ENCODE measurements around the gene KRTAP5-5.
"Not testable (repeated sequence)": the region's sequence is repeated elsewhere in the genome, so short reads cannot be mapped to it uniquely, and the experiment has no call there.

KRTAP5-5 gene

DNA sequence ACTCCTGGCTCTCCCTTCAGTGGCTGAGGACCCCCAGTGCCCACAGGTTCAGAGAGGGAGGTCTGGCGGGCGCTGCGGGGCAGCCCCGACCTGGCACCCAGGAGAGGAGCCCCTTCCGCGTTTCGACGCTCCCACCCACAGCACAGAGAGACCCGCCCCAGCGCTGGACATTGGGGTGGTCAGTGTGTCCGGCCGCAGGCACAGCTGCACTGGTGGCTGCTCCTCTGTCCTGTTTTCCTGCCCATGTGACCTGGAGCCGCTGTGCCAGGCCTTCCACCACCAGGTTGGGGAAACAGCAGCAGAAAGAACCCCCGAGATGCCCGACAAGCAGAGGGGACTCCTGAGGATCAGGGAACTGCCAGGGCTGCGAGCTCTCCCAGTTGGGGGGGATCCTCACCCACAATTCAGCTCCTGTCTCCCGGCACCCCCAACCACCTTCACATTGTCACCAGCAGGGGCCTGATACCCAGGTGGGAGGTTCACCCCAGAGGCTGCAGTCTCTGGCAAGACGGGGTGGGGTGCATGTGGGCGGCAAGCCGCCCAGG, 13.6 kb downstream of the KRTAP5-5 start:
- no peak for DNase-seq

DNA sequence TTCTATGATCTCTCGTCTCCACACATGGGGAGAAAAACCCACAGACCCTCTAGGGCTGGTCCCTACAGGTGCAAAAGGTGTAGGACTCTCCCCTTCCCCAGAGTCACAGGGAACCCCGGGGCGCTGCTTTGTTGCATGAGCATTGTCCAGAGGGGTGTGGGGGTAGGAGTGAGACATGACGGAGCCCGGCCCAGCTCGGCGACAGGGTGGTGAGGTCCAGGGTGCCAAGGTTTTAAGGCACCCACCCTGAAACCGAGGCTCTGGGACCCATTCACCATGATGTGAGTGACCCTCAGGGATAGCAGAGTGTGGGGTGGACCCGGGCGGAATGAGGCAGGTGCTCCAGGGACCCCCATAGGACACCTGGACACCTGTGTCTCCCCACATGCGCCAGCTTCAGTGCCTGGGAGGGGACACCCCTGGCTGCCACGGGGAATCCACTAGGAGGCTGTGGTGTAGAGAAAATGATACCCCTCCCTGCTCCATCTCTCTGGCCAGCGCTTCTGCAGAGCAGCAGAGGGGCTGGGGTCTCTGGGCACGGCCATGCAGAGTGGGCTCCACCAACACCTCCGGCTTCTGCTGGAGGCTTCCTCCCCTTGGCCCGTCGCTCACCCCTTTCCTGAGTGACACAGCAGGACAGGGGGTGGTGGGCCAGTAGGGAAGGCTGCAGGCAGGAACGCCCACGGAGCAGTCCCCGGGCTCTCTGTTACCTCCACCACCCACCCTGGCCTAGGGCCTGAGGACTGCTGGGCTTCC, 15.2 kb downstream of the KRTAP5-5 start:
- no peak for DNase-seq

DNA sequence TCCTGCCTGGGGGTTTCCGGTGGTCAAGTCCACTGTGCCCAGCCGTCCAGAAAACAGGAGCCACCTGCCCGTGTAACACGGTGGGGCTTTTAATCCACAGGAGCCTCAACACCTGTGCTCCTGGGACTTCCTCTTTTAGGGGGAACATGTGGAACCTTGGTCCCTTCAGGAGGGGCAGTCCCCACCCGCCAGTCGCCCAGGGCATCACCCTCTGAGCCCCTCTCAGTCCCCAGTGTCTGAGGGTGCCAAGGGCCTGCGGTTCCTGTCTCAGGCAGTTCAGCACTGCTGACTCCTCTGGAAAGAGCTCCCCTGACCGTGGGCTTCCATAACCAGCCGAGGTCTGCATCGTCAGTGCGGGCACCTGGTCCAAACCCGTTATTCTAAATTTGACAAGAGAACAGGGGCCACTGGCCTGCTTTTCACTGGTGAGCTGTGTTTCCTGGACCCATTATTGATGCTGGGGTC, 15.8 kb downstream of the KRTAP5-5 start:
- DNase-seq: no peak

DNA sequence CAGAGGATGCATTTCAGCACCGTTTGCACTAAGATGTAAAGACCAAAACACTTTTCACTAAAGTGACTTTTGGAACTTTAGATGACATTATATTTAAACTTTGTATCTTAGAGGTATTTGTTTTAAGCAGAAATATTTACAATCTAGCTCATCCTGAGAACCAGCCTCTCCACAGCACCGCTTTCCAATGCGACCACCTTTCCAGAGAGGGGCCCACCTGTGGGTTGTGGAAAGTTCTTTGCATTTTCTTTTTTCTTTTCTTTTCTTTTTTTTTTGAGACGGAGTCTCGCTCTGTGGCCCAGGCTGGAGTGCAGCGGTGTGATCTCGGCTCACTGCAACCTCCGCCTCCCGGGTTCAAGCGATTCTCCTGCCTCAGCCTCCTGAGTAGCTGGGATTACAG, 17.0 kb downstream of the KRTAP5-5 start:
- not testable (repeated sequence) for DNase-seq

DNA sequence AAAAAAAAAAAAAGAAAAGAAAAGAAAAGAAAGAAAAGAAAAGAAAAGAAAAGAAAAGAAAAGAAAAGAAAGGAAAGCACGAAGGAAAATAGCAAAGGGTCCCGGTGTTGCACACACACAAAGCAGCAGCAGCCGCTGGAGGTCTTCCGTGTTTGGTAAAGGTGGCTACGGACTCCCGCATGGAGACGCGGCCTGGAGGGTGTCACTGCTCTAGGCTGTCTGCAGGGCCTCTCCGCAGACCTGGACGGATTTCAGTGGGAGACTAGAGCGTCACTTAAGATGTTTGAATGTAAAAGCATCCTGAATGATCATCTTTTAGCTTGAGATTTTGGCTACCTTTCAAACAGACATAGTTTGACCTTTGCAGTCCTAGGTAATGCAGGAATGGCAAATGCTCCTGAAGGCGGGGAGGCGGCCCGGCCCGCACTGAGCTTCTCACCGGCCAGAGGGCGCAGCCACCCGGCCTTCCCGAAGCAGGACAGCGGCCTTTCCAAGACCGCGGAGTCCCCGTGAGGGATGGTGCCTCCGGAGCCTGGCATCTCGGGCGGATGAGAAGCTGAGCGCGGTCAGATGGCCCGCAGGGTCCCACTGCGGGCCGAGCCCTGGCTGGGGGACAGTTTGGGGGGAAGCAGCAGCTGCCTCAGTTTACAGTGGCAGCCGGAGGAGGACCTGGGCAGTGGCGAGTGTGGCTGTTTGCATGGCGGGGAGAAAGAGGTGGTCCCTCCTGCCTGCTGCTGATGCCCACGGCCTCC, 18.5 kb downstream of the KRTAP5-5 start:
- no peak for DNase-seq

DNA sequence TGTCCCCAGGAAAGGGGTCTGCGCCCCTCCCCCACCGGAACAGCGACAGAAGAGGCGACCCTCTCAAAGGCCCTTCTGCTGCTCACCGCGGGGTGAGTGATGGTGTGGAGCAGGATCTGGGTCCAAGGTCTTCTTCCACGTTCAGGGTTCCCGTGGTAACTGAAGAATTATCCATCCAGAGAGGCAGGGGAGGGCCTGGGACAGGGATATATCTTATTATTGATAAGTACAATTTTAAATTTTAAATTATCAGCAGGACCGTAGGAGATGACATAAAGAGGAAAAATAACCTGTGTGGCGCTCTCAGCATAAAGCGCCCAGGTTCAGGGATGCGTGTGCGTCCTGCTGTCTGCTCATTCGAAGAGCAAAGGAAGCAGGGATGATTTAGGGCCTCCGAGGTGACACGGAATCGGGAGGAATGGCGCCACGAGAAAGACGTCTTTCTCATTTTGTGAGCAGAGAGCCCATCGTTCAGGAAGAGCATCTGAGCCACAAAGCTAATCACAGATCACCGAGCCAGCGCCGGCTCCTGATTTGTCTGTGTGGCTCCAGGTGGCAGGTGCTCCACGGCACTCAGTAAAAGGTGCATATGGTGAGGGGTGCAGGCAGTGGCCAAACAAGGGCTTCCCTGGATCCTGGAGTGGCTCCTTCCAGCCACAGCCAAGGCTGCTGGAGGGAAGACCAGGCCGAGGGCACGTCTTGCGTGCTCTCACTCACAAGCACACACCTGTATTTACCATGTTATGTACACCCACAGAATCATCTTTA, 19.3 kb downstream of the KRTAP5-5 start:
- no peak for DNase-seq

DNA sequence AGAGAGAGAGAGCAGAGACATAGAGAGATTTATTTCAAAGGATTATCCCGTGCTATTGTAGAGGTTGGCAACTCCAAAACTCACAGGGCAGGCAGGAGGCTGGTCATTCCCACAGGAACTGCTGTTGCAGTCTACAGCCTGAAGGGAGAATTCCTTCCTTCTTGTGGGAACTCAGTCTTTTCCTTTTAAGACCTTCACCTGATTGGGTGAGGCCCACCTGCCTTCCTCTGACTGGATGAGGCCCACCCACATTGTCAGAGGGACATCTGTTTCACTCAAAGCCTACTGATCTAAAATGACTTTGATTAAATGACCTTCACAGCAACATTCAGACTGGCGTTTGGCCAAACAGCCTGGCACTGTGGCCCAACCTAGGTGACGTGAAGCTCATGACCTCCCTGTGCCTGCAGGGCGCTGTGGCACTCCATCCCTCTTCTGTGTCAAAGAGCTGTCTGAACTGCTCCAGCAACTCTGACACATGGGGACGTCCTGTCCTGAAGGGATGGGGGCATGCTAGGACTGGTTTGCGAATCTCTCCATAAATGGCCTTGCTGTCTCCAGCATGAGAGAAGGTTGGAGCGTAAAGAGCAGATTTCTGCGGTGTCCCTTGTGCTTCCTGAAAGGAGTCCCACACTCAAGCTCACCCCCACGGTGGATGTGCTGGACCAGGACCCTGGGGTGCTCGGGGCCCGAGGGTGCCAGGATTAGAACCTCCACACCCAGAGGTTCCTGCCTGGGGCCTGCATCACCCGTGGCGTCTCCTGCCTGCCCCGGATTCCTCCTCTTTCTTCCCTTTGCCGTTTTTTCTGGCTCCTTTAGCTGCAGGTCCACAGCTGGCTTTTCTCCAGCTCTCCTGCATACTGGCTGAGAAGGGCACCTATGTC, 20.7 kb downstream of the KRTAP5-5 start:
- no peak for DNase-seq

DNA sequence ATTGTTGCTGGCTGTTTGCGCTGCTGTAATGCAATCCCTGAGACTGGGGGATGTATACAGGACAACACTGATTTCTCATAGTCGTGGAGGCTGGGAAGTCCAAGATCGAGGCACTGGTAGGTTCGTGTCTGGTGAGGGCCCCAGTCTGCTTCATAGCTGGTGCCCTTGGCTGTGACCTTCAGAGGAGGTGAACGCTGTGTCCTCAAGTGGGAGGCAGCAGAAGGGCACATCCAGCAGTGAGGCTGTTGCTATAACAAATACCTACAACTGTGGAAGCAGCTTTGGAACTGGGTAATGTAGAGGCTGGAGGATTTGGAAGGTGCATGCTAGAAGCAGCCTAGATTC, 21.3 kb downstream of the KRTAP5-5 start:
- DNase-seq: no peak

DNA sequence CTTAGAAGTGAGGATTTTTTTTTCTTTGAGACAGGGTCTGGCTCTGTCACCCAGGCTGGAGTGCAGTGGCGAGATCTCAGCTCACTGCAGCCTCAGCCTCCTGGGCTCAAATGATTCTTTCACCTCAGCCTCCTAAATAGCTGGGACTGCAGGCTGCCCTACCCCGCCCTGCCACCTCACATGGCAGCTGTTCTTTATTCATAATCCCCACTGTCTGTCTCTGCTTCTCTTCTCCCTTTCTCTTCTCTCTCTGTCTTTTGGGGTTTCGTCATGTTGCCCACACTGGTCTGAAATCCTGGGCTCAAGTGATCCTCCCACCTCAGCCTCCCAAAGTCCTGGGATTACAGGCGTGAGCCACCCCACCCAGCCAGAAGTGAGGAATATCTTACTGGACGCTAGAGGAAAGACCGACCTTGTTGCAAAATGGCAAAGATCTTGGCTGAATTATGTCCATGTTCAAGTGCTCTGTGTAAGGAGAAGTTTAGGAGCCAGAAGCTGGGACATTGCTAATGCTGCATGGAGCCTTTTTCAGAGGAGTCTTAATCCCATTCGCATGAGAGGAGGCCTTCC, 21.9 kb downstream of the KRTAP5-5 start:
- no peak for DNase-seq

DNA sequence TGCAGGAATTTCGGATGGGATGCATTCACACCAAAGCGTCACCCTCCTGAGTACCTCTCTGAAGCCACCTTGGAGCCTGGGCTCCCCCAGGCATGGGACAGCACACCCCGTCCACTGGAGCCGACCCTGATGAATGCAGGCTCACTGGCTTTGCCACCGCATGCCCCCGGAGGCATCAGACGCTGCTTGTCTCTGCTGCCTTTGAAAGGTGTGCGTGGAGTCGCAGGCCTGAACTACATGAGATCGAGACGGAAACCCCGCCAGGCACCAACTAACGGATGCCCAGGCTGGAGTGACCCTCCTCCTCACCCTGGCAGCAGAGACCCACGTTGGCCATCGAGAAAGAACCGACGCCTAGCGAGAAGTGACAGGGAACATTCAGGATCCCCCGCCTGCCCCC, 22.5 kb downstream of the KRTAP5-5 start:
- no peak for DNase-seq

DNA sequence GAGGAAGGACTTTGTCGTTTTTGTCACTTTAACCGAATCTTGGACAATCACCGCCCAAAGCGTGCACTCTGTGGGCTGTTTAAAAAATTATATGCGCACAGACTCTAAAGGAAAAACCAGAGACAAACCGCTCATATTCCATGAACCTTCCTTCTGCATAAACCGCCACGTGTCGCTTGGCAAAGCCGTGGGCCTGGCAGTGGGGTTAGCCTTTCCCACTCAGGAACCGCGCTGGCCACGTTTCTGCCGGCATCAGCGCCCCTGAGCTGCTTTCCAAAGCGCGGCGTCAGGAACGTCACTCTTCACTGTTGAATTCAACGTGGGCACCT, 22.8 kb downstream of the KRTAP5-5 start:
- no peak for DNase-seq

DNA sequence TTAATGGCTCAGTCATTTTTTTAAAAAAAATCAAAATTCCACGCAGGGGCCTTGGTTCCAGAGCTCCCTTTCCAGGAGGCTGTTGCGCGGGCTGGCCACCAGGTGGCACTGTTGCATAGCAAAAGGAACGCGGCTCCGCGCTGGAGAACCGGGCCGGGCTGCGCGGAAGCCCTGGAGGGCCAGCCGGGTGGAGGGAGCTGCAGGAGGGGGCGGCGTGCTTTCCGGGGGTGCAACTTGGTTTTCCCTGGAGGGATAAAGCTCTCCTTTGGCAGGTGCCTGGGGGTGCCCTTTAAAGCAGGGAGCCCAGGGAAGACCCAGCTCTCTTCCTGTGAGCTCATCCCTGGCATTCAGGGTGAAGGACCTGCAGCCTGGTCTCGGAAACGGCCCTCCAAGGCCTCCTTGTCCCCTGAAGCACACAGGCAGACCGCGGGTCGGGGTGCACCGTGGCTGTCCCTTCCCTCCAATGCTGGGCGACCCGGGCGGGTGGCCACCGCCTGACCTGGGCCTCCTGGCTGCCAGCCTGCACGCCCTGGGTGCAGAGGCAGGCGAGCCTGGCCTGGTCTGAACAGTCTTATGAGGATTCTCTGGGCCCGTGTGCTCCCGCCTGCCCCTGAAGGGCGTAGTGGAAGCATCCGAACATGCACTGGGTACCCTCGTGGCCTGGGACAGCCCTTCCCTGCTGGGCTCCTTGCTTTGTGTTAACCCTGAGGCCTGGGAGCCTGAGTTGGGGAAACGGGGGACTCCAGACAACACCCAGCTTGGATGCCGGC, 23.4 kb downstream of the KRTAP5-5 start:
- peak; percentile 27 for DNase-seq

DNA sequence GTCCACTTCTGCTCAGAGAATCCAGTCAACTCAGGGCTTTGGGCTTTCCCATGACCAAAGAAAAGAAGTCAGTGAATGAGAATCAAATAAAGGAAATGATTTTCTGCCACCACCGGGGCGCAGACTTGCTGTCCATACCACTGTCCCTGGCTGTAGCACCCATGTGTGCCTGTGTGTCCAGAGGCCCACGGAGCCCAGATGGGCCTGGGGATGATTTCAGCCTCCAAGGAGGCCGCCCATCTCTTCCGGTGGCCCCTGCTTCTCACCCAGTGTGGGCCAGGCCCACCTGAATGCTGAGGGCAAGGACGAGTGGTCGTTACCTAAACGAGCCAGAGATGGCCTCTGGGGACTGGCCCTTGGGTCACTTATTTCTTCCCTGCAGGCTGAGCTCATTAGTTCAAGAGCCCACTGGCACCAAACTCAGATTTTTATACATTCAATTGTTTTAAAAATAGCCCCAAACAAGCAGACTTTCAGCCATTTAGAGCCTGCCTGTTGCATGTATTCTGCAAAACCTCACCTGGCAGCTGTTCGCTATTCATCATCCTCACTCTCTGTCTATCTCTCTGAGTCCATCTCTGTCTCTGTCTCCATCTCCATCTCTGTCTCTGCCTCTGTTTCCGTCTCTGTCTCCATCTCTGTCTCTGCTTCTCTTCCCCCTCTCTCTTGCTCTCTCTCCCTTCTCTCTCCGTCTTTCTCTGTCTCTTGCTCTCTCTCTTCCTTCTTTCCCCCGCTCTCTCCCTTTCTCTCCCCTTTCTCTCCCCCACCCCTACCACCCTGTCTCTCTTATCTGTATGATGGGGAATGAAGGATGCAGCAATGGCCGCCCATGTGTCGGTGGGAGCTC, 24.2 kb downstream of the KRTAP5-5 start:
- DNase-seq: no peak

DNA sequence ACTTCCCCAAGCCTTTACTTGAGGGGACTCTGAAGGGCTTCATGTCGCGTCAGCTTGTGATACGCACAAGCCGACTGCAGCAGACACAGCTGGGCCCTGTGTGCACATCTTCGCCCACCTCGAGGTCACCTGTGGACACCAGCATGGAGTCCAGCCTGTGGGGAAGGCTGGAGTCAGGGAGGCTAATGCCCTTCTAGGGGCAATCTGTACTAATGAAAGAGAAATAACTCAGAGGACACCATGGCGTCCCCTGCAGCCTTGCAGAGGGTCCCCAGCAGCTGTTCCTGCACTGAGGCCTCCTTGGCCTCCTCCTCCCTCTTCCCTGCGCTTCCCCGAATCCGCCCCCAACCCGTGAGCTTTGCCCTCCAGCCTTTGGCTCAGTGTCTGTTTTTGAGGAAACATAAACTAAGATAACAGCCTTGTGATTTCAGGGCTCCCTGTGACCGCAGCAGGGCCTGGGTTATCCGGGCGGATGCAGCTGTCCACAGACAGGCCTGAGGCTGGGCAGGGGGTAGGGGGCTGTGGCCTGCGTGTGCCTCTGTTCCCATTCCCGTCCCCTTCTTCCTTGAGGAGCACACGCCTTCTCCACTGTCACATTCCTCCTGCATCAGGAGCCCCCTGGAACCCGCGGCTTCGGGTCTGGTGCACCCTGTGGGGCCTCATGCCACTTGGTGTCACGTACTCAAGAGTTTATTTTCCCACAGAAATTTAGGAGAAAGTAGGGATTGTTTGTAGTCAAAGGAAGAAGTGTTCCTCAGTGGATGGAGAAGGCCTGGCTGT, 25.0 kb downstream of the KRTAP5-5 start:
- DNase-seq: no peak

DNA sequence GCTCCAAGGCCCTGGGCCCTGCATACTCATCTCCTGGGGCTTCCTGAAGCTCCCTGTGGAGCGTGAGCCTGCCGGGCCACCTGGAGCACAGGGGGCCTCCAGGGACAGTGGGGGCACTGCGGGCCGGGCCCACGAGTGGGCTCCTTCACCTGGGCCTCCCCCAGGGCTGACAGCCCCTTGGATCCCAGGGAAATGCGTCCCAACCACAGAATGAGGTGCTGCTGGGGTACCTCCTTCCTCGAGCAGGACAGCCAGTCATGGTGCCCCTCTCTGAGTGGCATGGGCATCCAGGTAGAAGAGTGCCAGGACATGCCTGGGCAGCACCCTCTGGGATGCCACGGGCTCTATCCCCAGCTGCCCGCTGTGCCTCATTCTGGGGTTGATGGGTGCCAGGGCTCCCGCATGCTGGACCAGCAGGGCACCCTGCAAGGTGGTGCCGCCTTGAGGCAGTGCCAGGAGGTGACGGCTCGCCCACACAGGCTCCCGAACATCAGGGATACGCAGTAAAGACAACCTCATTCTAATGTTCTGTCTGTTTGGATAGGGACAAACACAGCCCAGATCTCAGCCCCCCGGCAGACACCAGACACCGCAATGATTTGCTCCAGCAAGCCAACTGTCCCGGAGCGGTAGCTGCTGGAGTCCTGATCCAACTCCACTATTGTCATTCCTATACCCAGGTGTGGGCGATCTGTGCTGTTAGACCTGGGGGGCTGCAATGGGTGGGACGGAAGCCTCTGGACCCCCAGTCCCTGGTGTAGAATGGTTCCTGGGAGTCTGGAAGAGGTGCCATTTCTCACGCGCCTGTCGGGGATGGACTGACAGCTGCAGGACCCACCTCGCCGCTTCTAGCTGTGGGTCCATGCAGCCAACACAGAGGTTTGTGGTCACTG, 25.8 kb downstream of the KRTAP5-5 start:
- no peak for DNase-seq

DNA sequence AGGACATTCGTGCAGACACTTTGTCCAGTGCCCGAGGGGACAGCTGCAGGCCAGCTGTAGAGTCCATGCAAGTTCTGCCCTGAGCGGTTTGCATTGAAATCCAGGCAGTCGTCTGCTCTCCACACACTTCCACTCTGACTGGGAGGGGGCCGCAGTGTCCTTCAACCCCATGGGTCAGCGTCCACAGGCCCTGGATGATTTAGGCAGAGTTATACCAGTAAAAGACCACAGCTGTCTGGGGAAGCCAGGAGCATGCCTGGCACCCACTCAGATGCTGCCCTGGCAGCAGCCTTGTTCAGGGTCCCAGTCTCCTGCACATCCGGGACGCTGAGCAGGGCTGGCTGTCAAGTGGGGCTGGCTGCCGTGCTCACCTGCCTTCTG, 26.5 kb downstream of the KRTAP5-5 start:
- no peak for DNase-seq

DNA sequence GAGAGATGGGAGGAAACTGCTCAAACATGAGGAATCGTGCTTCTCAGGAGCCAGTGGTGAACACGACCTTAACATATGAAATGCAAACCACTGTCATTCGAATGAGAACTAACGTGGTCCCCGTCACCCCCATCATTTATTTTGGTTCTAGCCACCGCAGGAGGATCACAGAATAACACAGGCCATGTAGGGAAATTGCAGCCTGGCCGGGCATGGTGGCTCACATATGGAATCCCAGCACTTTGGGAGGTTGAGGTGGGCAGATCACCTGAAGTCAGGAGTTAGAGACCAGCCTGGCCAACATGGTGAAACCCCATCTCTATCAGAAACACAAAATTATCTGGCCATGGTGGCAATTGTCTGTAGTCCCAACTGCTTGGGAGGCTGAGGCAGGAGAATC, 27.1 kb downstream of the KRTAP5-5 start:
- no peak for DNase-seq

DNA sequence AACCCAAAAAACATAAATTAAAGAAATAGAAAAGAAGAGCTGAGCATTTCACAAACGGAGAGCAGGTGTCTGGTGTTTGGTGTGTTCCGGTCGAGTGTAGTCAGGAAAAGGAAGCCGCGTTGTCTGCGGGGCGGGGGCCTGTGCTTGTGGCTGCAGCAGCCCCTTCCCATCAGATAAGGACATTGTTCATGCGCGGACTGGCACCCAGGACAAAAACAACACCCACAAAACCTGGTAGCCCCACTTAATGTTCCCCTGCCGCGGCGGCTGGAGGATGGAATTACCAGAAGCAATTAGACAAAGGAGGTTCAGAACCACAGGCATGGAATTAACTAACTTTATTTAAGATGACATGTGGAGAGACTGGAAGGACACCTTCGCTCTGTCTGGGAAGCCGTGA, 29.9 kb downstream of the KRTAP5-5 start:
- no peak for DNase-seq

Measured in amniotic stem cell (primary cell).